Small intestine (tissue), 7 donors: ENCODE data around the gene CD300H. TPM values are rescaled to one million over a fixed set of nuclear protein-coding genes. Genes with fewer than 3 reads are reported as not detected.

Experiments used
- DNase-seq, 2 donors: peaks; one replicate each; pipeline versions ENCODE4 v3.0.0 to v3.0.0-alpha.2; 2013
- FAIRE-seq: peaks from 2 replicates; lab custom pipeline; 2012; peaks lifted over from hg19 to GRCh38; lab: Jason Lieb, UNC
- H3K27ac ChIP-seq, 3 donors: one replicate each; pipeline ENCODE4 v1.5.1; 2013; ENCODE audit warnings: low read length in 2 of 3, mild to moderate bottlenecking in 2 of 3, control low read depth in 1 of 3, inconsistent platforms in 1 of 3, low read depth in 1 of 3, moderate library complexity in 1 of 3
- H3K27me3 ChIP-seq, 3 donors: one replicate each; pipeline ENCODE4 v1.6.1; 2013; ENCODE audit warnings: low read length in 3 of 3, inconsistent platforms in 1 of 3; ENCODE audit not compliant: control insufficient read depth in 3 of 3, insufficient read depth in 3 of 3
- H3K36me3 ChIP-seq, 3 donors: one replicate each; pipeline ENCODE4 v1.6.1; 2013; ENCODE audit warnings: low read length in 3 of 3, inconsistent platforms in 1 of 3, low read depth in 1 of 3, mild to moderate bottlenecking in 1 of 3, moderate library complexity in 1 of 3; ENCODE audit not compliant: control insufficient read depth in 3 of 3, insufficient read depth in 2 of 3
- H3K4me1 ChIP-seq, 3 donors: one replicate each; pipeline ENCODE4 v1.6.1; 2013; ENCODE audit warnings: low read length in 2 of 3, inconsistent platforms in 1 of 3, low read depth in 1 of 3, mild to moderate bottlenecking in 1 of 3, moderate library complexity in 1 of 3; ENCODE audit not compliant: control insufficient read depth in 3 of 3, insufficient read depth in 2 of 3
- H3K4me3 ChIP-seq, 3 donors: one replicate each; pipeline ENCODE4 v1.5.1; 2013; ENCODE audit warnings: low read length in 3 of 3, control low read depth in 1 of 3, inconsistent platforms in 1 of 3, low read depth in 1 of 3, mild to moderate bottlenecking in 1 of 3, moderate library complexity in 1 of 3
- H3K9me3 ChIP-seq, 2 donors: one replicate each; pipeline ENCODE4 v1.6.1; 2013; ENCODE audit warnings: low read depth in 1 of 2, low read length in 1 of 2; ENCODE audit not compliant: control insufficient read depth in 2 of 2, insufficient read depth in 1 of 2
- WGBS, 3 donors: extraction: QIAGEN DNeasy Blood & Tissue Kit; methylation state at CpG; one replicate each; pipeline ENCODE4 v1.1.7; 2013; 5-methylcytosine and 5-hydroxymethylcytosine counted together
- polyA plus RNA-seq, 4 donors: library from polyadenylated mRNA; stranded (reverse) in 3 of 4; unstranded in 1 of 4; fragments of 200-250 nt in 3 of 4; fragments of 120-200 nt in 1 of 4; gene quantifications; one replicate each; pipeline versions ENCODE4 v1.2.1 to v1.2.3, GENCODE V29; 2013
- donor health status: healthy with polysubstance abuse.
- donor health status: control.
- donor health status: control.
- donor health status: Bipolar disorder and iron deficiency.
- donor health status: healthy.

Gene CD300H
- polyA plus RNA-seq, 4 donors: 0.13 TPM; not detected in 3

- WGBS, 3 donors: 66 to 83% (median 74%) methylated on average over 6 of the region's 6 CpGs
- Histone ChIP-seq H3K9me3 (no peaks in the 10 kb centered on the region), H3K4me3 (no peak overlapping the region), H3K36me3 (no peaks in the 10 kb centered on the region), H3K27ac (no peak overlapping the region), H3K4me1 (no peaks in the 10 kb centered on the region), H3K27me3 (peaks cover 0 to 2% (median 0%) of the 10 kb centered on the region in 3 donors)
- FAIRE-seq (no peak), DNase-seq (no peak)
Observed at GRCh38 chr17:74604200-74604599, 36.9 kb upstream of the CD300H start.

- Histone ChIP-seq H3K4me3 (no peak overlapping the region), H3K9me3 (no peaks in the 10 kb centered on the region), H3K27me3 (peaks cover 0 to 6% (median 0%) of the 10 kb centered on the region in 3 donors), H3K27ac (no peak overlapping the region), H3K4me1 (no peaks in the 10 kb centered on the region), H3K36me3 (no peaks in the 10 kb centered on the region)
- WGBS, 3 donors: 56 to 77% (median 64%) methylated on average over 5 of the region's 5 CpGs
- no peak for FAIRE-seq
- DNase-seq: no peak
Observed at GRCh38 chr17:74603746-74604145, 36.4 kb upstream of the CD300H start.

- Histone ChIP-seq H3K4me3 (no peak overlapping the region), H3K4me1 (no peaks in the 10 kb centered on the region), H3K9me3 (no peaks in the 10 kb centered on the region), H3K27ac (no peak overlapping the region), H3K27me3 (peaks cover 0 to 10% (median 0%) of the 10 kb centered on the region in 3 donors), H3K36me3 (no peaks in the 10 kb centered on the region)
- FAIRE-seq (no peak), DNase-seq (no peak)
- WGBS, 3 donors: 59 to 64% (median 64%) methylated on average over 6 of the region's 6 CpGs
Observed at GRCh38 chr17:74603037-74603635, 35.8 kb upstream of the CD300H start.

GRCh38 chr17:74601944-74602572 is 34.7 kb upstream of the CD300H start:
- H3K36me3 ChIP-seq: no peaks in the 10 kb centered on the region
- H3K9me3 ChIP-seq: no peaks in the 10 kb centered on the region
- FAIRE-seq: no peak
- H3K27me3 ChIP-seq: peaks cover 0 to 10% (median 0%) of the 10 kb centered on the region in 3 donors
- no peak overlapping the region for H3K27ac ChIP-seq
- no peak overlapping the region for H3K4me3 ChIP-seq
- WGBS, 3 donors: 47 to 51% (median 51%) methylated on average over 11 to 12 of the region's 12 CpGs
- H3K4me1 ChIP-seq: no peaks in the 10 kb centered on the region
- DNase-seq: peak; percentile 19 to 21

- WGBS, 3 donors: 41 to 55% (median 54%) methylated on average over 10 of the region's 10 CpGs
- Histone ChIP-seq H3K27me3 (peaks cover 0 to 12% (median 0%) of the 10 kb centered on the region in 3 donors), H3K4me1 (no peaks in the 10 kb centered on the region), H3K4me3 (no peak overlapping the region), H3K9me3 (no peaks in the 10 kb centered on the region), H3K27ac (no peak overlapping the region), H3K36me3 (no peaks in the 10 kb centered on the region)
- DNase-seq (no peak), FAIRE-seq (no peak)
Observed at GRCh38 chr17:74599448-74599939, 32.2 kb upstream of the CD300H start.

GRCh38 chr17:74599023-74599399 is 31.7 kb upstream of the CD300H start:
- no peaks in the 10 kb centered on the region for H3K4me1 ChIP-seq
- H3K9me3 ChIP-seq: no peaks in the 10 kb centered on the region
- peaks cover 0 to 12% (median 0%) of the 10 kb centered on the region in 3 donors for H3K27me3 ChIP-seq
- FAIRE-seq: no peak
- 11 to 20% (median 17%) methylated on average over 3 of the region's 3 CpGs for WGBS, 3 donors
- H3K36me3 ChIP-seq: no peaks in the 10 kb centered on the region
- H3K27ac ChIP-seq: no peak overlapping the region
- no peak for DNase-seq
- no peak overlapping the region for H3K4me3 ChIP-seq

GRCh38 chr17:74598346-74599022 is 31.2 kb upstream of the CD300H start:
- Histone ChIP-seq H3K27me3 (peaks cover 0 to 12% (median 0%) of the 10 kb centered on the region in 3 donors), H3K9me3 (no peaks in the 10 kb centered on the region), H3K27ac (no peak overlapping the region), H3K36me3 (no peaks in the 10 kb centered on the region), H3K4me3 (no peak overlapping the region), H3K4me1 (no peaks in the 10 kb centered on the region)
- FAIRE-seq (no peak), DNase-seq (no peak)
- WGBS, 3 donors: 57 to 67% (median 67%) methylated on average over 4 of the region's 4 CpGs

GRCh38 chr17:74597069-74597790 is 29.9 kb upstream of the CD300H start:
- FAIRE-seq (no peak), DNase-seq (no peak)
- Histone ChIP-seq H3K9me3 (no peaks in the 10 kb centered on the region), H3K4me3 (no peak overlapping the region), H3K36me3 (no peaks in the 10 kb centered on the region), H3K4me1 (no peaks in the 10 kb centered on the region), H3K27me3 (peaks cover 0 to 10% (median 0%) of the 10 kb centered on the region in 3 donors), H3K27ac (no peak overlapping the region)
- WGBS, 3 donors: 67 to 74% (median 70%) methylated on average over 8 of the region's 8 CpGs
